PC-3 (cell line): ENCODE data around the gene STAU1.

Source experiments
- EZH2 ChIP-seq: fragments of 300-600 bp; sonication (generic); IDR thresholded peaks from one replicate; pipeline ENCODE4 v1.6.1; 2017; ENCODE audit warnings: antibody characterized with exemption, mild to moderate bottlenecking, low read length; ENCODE audit not compliant: unreplicated experiment
- EZH2phosphoT487 ChIP-seq: fragments of 300-600 bp; sonication (generic); IDR thresholded peaks from 2 replicates; pipeline ENCODE4 v1.6.1; 2018; ENCODE audit warnings: mild to moderate bottlenecking, antibody characterized with exemption, low read length, borderline replicate concordance
- TF ChIP-seq, protein P1 (sequence below): fragments of 300-600 bp; sonication (generic); conservative IDR thresholded peaks from 2 replicates; pipeline ENCODE4 v1.5.1; 2017; ENCODE audit warnings: antibody characterized with exemption, low read depth, mild to moderate bottlenecking, low read length

GRCh38 chr20:49091104-49091503 is 97.0 kb downstream of the STAU1 start:
- TF ChIP-seq, protein P1, sequence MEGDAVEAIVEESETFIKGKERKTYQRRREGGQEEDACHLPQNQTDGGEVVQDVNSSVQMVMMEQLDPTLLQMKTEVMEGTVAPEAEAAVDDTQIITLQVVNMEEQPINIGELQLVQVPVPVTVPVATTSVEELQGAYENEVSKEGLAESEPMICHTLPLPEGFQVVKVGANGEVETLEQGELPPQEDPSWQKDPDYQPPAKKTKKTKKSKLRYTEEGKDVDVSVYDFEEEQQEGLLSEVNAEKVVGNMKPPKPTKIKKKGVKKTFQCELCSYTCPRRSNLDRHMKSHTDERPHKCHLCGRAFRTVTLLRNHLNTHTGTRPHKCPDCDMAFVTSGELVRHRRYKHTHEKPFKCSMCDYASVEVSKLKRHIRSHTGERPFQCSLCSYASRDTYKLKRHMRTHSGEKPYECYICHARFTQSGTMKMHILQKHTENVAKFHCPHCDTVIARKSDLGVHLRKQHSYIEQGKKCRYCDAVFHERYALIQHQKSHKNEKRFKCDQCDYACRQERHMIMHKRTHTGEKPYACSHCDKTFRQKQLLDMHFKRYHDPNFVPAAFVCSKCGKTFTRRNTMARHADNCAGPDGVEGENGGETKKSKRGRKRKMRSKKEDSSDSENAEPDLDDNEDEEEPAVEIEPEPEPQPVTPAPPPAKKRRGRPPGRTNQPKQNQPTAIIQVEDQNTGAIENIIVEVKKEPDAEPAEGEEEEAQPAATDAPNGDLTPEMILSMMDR = no peak
- TF ChIP-seq EZH2phosphoT487 = no peak
- TF ChIP-seq EZH2 = no peak
